AG08395 (cell line): ENCODE data around the gene DBF4B.
"Not testable (repeated sequence)": the region's sequence is repeated elsewhere in the genome, so short reads cannot be mapped to it uniquely, and the experiment has no call there.

Experiments used
- DNase-seq: peaks from one replicate; pipeline ENCODE4 v3.0.0; 2012; ENCODE audit warnings: mixed read lengths, low spot score

Gene DBF4B, protein sequence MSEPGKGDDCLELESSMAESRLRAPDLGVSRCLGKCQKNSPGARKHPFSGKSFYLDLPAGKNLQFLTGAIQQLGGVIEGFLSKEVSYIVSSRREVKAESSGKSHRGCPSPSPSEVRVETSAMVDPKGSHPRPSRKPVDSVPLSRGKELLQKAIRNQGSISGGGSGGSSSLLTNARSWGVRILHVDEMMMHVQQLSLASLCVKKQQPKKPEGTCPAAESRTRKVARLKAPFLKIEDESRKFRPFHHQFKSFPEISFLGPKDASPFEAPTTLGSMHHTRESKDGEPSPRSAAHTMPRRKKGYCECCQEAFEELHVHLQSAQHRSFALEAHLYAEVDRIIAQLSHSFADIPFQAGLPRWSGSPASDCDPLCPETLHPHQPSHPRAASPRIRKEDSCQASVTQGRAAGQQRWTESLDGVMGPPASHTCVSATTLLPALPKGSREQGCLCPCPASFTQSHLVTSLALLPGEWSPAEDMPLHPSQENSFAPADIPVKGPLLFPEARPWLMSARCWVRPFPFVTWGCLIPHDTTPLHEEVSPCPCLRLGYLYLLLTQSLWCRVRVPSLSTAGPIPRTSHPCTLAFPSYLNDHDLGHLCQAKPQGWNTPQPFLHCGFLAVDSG

DNA sequence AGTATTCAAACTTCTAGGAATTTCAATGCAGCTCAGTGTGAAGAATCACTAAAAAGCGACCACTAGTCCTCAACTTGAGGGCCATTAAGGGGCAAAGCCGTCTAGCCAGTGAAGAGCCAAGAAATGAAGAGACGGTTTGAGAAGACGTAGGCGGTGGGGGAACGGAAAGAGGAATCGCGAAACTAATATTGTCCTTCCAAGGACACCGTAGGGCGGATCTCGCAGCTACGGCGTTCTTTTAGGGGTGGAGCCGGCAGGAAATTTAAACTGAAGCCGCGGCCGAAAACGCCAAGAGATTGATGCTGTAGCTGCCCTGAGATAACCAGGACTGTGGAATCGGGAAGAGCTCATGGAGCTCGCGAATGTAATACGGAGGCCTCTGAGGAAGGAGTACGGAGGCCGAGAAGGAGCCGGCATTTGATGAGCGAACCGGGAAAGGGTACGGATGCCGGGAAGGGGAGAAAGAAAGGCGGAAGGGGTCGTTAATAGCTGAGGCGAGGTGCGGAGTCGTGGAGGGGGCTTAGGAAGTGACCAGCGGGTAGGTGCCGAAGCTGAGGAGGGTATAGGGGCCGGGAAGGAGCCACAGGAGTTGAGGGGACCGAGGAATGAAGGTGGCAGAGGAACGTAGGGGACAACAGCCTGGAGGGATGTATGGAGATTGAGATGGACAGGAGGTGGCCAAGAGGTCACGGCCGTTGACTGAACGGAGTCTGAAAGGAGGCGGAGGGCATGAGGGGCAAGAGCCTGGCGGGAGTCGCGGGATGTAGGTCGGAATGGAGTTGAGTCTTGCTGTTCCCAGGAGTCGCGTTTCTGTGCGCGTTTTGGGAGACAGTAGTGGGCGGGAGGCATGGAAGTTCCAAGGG, at the start of gene DBF4B:
Gene DBF4B (plus strand): TSS at position 265 of the 863 bp plus-strand sequence. CDS start 156 bp downstream, at position 421.
- peak; percentile 98 for DNase-seq

DNA sequence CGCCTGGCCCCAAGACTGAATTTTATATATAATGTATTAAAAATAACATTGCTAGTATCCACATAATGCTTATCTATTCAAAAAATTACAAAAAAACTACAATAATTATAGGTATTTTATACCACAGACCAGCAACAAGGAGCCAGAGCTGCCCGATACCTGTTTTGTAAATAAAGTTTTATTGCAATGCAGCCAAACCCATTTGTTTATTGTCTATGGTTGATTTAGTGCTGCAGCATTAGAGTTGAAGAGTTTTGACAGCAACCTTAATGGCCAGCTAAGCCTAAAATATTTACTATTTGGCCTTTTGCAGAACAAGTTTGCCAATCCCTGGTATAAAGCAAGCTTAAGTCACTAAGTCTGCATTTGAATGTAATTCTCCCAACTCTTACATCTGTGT, 46.6 kb upstream of the DBF4B start:
- DNase-seq, result no peak

DNA sequence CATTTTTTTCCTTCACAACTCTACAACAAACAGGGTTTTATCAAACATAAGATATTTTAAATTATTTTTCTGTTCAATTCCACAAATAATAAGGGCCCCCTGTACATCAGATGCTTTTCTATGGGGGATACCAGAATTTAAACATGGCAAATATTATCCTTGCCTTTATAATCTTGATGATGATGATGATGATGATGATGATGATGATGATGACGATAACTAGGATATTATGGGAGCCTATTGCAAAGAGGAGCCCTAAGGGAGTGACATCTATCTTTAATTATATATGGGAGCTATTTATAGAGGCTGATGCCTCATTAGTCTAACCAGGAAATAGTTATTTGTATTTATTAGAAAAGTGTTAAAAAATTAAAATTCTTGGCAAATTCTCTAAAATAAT, 45.4 kb upstream of the DBF4B start:
- no peak for DNase-seq

DNA sequence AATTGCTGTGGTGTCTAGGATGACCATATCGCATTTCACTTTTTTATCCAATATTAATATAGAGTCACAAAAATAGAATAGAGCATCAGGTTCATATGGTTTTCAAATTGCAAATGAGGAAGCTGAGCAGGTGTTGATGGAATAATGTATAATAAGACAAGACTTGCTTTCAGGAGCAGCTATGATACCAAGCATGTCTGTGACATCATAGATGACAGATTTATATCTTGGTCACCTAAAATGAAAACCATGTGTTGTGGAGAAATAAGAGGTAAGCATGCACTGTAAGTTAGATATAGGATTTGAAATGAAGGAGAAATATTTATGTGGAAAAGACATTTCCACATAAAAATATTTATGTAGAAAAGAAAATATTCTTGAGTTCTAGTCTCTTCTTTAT, 43.6 kb upstream of the DBF4B start:
- DNase-seq, result no peak

DNA sequence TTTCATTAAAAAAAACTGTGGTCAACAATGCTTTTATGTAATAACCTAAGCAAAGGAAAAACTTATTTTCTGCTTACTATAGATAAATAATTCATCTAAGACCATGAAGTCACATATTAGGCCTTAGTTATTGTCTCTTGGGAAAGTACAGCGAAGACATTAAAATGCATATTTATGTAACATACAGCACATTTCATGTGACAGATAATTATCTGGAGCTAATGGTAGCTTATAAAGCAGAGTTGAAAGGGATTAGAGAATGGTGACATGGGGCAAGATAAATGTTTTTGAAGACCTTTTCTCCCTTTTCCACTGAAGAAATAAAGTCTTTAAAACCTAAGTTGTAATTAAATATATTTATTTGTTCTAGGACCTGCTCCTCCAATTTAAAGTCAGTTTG, 42.5 kb upstream of the DBF4B start:
- no peak for DNase-seq

DNA sequence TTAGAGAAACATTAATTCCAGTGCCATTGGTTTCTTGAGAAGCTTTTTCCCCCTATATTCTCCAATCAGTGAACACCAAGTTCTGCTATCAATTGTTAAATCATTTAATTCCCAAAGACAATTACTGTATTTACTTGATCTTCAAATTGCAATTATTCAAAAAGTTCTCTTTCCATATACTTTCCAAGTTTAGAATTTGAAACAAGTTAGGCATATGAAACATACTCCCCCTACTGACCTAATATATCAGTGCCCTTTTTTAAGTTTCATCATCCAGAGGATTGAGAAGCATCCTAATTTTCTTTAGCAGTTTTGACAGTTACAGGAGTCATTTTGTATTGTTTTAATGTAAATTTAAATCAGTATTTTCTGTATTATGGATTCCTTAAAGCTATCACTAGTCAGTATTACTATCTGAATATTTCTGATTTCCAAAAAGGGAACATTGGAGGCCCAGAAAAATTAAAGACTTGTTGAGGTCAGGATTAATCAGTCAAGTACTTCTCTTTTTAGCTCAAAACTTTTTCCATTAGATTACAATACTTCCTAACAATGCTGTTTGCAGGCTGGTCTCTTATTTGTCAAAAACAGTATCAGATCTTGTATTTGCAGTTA, 35.9 kb upstream of the DBF4B start:
- DNase-seq, result peak; percentile 35

DNA sequence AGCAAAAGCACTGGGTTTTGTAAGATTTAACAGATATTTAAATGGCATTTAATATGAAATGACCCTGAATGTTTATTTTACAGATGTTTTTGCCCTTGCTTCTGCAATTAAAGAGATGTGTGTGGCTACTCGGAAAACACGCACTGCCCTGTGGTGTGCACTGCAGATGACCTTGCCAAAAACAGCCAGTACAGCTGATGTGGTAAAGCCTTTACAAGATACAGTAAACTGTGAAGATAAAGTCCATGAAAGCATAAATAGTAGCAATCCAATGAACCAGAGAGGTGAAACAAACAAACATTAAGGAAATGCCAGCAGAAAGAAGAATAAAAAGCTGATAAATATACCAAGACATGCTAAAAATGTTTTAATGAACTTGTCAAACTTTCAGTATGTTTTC, 34.6 kb upstream of the DBF4B start:
- no peak for DNase-seq

DNA sequence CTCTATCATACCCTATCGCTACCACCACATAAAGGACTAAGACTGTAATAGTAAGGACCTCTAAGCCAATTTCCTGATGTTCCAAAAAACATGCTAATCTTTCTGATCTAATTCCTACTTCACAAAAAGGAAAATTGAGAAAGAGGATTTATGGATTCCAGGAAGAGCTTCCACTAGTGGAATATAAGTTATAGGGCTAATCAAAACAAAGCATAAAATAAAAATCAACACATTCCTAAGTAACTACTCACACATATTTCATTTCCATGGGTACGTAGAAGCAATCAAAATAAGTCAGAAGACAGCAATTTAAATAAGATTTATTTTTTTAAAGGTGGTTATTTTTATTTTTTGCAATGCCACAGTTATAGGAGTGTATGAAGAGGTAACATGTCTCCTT, 31.3 kb upstream of the DBF4B start:
- DNase-seq, result peak; percentile 33

DNA sequence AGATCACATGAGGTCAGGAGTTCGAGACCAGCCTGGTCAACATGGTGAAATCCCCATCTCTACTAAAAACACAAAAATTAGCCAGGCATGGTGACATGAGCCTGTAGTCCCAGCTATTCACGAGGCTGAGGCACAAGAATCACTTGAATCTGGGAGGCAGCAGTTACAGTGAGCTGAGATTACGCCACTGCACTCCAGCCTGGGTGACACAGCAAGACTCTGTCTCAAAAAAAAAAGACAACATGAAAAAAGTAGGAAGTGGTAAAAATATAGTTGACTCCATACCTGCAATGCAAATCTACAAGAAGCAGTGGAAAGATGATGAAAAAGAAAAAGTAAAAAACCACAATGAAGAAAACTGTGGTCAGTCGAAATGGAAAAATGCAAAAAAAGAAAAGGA, 25.2 kb upstream of the DBF4B start:
- not testable (repeated sequence) for DNase-seq

DNA sequence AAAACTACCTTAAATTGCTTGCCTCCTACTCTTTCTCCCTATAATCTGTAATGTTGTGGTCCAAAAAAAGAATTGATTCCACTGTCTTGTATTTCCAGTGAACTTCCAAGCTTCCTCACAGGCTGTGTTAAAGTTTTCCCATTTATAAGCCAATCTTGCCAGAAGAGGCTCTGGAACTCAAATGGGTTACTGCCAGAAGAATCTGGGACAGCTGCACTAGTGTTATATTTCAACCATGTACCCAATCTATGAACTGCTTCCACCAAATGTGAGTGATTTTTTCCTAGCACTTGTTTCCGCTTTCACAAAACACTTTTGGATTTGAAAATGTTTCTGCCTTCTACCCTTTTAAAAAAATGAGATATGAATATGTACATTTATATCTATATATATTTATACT, 20.7 kb upstream of the DBF4B start:
- no peak for DNase-seq

DNA sequence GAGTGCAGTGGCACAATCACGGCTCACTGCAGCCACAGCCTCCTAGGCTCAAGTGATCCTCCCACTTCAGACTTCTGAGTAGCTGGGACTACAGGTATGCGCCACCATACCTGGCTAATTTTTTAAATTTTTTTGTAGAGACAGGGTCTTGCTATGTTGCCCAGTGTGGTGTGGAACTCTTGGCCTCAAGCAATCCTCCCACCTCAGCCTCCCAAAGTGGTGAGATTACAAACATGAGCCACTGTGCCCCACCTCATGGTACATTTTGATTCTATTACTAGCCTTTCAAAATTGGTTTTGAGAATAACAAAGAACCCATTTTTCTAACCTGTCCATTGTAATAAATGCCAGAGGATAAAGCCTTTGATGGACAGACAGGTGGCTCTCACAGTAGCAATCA, 20.3 kb upstream of the DBF4B start:
- no peak for DNase-seq

DNA sequence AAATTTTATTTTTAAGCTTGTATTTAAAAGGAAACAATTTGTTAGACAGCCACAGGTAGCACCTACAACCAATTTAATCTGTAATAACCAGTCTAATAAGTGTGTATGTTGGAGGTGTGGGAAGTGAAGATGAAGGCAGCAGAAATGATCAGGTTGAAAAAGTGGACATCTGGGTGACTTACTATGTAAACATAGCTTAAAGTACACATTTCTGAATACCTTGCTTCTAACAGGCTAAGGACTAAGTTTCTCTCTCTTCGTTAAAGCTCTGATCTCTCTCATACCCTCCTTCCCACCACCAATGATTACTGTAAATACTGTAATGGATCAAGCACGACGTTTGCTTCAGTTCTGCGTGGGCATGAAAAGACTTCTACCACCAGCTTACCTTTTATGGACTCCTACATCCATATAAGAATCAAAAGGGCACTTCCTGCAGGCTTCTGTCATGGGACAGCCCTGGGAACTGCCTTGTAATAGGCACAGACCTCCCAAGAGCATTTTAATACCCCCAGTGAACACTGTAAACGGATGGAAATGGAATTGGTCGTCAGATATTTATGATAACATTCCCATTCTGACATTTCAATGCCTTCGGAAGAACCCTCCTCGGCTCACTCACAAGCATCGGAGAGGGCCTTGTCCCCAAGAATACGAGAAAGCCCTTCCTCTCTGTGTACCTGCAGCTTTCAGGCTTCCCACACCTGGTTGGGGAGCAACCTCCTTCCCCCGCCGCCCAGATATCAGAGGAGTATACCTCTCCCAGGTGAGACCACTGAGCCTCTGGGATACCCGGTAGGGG, 19.6 kb upstream of the DBF4B start:
- peak; percentile 13 for DNase-seq

DNA sequence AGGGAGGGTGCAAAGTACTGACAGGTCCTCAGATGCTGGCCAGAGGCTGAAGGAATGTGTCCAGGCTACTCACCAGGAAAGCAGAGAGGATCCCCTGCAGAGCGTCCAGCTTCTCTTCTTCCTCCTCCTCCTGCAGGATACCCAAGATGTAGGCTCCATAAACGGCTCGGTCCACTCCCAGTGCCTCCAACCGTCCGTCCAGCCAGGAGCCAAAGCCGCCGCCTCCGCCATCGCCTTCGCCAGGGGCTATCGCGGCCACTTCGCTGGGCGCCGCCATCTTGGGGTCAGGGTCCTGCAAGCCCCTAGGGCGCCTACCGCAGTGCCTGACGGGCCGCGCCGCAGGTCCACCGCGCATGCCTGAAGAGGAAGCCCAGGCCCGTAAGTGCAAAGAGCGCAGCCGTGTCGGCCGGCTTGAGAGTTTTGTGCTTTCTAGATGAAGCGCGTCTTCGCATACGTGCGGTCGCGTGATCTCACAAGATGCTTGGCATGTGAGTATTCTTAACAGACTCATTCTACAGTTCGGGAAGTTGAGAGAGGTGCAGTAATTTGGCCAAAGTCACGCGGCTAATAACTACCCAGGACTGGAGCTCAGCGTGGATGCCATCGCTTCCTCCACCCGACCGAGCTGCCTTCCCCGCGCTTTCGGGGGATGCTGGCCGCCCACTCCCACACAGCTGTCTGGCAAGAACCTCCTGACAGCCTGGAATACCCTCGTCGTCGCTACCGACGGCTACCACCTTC, 18.8 kb upstream of the DBF4B start, which contains the start of gene CCDC43:
Gene CCDC43 (minus strand): TSS at position 300 of the 741 bp plus-strand sequence. CDS start 23 bp downstream, at position 277.
- DNase-seq, result peak; percentile 98

DNA sequence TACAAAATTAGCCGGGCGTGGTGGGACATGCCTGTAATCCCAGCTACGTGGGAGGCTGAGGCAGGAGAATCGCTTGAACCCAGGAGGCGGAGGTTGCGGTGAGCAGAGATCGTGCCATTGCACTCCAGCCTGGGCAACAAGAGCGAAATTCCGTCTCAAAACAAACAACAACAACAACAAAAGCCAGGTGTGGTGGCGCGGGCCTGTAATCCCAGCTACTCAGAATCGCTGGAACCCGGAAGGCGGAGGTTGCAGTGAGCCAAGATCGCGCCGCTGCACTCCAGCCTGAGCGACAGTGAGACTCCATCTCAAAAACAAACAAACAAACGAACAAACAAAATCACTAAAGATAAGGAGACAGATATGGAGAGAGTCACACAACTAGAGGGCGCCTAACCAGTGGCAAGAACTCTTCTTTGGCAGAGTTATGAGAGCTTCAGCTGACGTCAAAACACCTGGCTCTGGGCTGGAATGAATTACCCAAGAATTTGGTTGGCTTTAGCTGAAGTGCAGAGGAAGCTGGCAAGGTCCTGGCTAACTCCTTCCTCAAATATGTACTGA, 17.6 kb upstream of the DBF4B start:
- not testable (repeated sequence) for DNase-seq

DNA sequence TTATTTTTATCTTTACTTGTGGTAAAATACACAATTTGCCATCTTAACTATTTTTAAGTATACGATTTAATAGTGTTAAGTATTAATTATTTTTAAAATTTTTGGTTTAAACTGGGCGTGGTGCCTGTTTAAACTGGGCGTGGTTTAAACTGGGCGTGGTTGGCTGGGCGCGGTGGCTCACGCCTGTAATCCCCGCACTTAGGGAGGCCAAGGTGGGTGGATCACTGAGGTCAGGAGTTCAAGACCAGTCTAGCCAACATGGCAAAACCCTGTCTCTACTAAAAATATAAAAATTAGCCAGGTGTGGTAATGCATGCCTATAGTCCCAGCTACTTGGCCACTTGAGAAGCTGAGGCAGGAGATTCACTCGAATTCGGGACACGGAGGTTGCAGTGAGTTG, 14.9 kb upstream of the DBF4B start:
- no peak for DNase-seq

DNA sequence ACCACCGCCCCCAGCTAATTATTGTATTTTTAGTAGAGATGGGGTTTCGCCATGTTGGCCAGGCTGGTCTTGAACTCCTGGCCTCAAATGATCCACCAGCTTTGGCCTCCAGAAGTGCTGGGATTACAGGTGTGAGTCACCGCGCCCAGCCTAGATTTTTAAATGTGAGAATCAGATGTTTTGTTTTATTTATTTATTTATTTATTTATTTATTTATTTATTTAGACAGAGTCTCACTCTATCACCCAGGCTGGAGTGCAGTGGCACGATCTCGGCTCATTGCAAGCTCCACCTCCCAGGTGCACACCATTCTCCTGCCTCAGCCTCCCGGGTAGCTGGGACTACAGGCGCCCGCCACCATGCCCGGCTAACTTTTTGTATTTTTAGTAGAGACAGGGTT, 8.2 kb upstream of the DBF4B start:
- not testable (repeated sequence) for DNase-seq

DNA sequence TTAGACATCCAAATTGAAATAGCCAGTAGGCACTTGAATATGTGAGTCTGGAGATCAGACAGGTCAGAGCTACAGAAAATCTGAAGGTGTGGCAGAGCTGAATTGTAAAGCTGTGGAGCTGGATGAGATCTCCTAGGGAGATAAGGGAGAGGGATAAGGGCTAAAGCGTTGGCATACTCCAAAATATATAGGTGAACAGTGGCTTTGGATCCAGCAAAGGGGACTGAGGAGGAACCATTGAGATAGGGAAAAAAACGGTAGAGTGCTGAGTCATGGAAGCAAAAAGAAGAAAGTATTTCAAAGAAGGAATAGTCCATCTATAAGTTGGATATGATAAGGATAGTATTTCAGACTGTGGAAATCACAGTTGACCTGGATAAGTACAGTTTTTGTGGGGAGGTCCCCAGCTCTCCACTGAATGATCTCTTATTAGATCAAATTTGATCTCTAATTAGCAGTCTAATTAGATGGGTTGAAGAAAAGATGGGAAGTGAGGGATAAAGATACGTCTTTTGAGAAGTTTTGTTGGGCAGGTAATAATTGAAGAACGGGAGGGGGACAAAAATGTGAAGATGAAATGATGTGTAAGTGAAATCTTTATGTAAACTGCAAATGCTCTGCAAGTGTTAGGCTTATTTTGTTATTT, 587 bp upstream of the DBF4B start:
- DNase-seq, result no peak

DNA sequence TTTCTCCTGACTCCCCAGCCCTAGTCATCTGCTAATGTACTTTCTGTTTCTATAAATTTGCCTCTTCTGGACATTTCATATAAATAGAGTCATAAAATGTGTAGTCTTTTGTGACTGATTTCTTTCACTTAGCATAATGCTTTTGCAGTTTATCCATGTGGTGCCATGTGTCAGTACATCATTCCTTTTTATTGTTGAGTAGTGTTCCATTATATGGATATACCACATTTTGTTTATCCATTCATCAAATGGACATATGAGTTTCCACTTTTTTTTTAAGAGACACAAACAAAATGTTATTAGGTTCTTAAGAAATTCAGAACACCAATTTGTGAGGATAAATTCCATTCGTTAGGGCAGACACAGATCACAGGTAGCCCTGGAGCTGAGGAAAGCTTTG, 11.0 kb downstream of the DBF4B start:
- no peak for DNase-seq

DNA sequence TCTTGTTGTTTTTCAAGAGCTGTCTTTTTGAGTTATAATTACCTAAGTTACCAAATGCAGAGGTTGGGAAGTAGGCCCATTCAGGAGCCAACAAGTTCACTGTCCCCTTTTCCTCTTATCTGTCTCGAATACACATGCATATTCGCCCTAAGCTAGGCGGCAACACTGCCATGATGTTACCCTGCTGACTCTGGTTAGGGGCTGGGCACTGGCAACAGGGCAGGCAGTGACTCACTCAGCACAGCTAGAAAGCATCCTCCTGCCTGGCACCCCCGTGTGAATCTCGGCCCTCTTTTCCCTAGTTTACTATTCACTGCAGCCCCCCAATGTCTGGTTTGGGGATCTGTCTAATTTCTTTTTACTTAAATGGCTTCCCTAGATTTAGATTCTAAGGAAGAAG, 13.8 kb downstream of the DBF4B start:
- no peak for DNase-seq

DNA sequence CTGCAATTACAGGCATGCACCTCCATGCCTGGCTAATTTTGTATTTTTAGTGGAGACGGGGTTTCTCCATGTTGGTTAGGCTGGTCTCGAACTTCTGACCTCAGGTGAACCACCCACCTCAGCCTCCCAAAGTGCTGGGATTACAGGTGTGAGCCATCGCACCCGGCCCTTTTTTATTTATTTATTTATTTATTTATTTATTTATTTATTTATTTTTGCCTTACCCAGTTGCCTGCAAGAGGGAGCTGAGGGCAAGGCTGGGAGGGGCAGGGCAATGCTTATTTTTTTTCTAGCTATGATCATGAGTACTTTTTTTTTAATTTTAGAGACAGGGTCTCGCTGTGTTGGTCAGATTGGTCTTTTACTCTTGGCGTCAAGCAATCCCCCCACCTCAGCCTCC, 17.7 kb downstream of the DBF4B start:
- DNase-seq, result not testable (repeated sequence)
